Loucy (cell line): ENCODE measurements around the gene TSPEAR.
"Not testable (repeated sequence)": the region's sequence is repeated elsewhere in the genome, so short reads cannot be mapped to it uniquely, and the experiment has no call there.

Experiments
- H2AFZ ChIP-seq: fragments of 200-600 bp; sonication (generic); 2 replicates; pipeline ENCODE4 v1.6.0; 2016; ENCODE audit warnings: antibody characterized with exemption, mild to moderate bottlenecking, low read length, moderate library complexity
- H3F3A ChIP-seq: fragments of 200-600 bp; 2 replicates; pipeline ENCODE4 v1.6.0; 2016; ENCODE audit warnings: antibody characterized with exemption, low read depth, mild to moderate bottlenecking
- H3K27me3 ChIP-seq: fragments of 200-600 bp; sonication (generic); 2 replicates; pipeline ENCODE4 v1.6.1; 2014; ENCODE audit warnings: low read length, mild to moderate bottlenecking; ENCODE audit not compliant: insufficient read depth, poor library complexity, severe bottlenecking
- H3K36me3 ChIP-seq: fragments of 200-600 bp; sonication (generic); 2 replicates; pipeline ENCODE4 v1.6.1; 2016; ENCODE audit warnings: low read length; ENCODE audit not compliant: insufficient read depth
- H3K4me1 ChIP-seq: fragments of 200-600 bp; sonication (generic); 2 replicates; pipeline ENCODE4 v1.5.1; 2014; ENCODE audit warnings: low read length, mild to moderate bottlenecking; ENCODE audit not compliant: insufficient read depth, poor library complexity, severe bottlenecking
- H3K4me2 ChIP-seq: fragments of 200-600 bp; sonication (generic); 2 replicates; pipeline ENCODE4 v1.6.0; 2014; ENCODE audit warnings: antibody characterized with exemption, low read length, low read depth, mild to moderate bottlenecking; ENCODE audit not compliant: poor library complexity, severe bottlenecking
- H3K4me3 ChIP-seq: fragments of 200-600 bp; sonication (generic); 2 replicates; pipeline ENCODE4 v1.5.1; 2014; ENCODE audit warnings: low read length, mild to moderate bottlenecking, mixed read lengths; ENCODE audit not compliant: poor library complexity, severe bottlenecking
- H3K79me2 ChIP-seq: fragments of 200-600 bp; sonication (generic); 2 replicates; pipeline ENCODE4 v1.6.1; 2014; ENCODE audit warnings: low read length; ENCODE audit not compliant: insufficient read depth
- H3K9ac ChIP-seq: fragments of 200-600 bp; sonication (generic); 2 replicates; pipeline ENCODE4 v1.6.0; 2014; ENCODE audit warnings: mild to moderate bottlenecking, low read depth, low read length, moderate library complexity; ENCODE audit not compliant: poor library complexity, severe bottlenecking
- H3K9me2 ChIP-seq: fragments of 200-600 bp; sonication (generic); replicated peaks from 2 replicates; pipeline ENCODE4 v1.6.1; 2016; ENCODE audit warnings: low read depth, low read length, mixed read lengths
- H3K9me3 ChIP-seq: fragments of 200-600 bp; sonication (generic); 2 replicates; pipeline ENCODE4 v1.6.1; 2014; ENCODE audit warnings: mild to moderate bottlenecking, antibody characterized with exemption, low read length, low read depth; ENCODE audit not compliant: insufficient read depth
- H4K20me1 ChIP-seq: fragments of 200-600 bp; sonication (generic); 2 replicates; pipeline ENCODE4 v1.6.0; 2014; ENCODE audit warnings: antibody characterized with exemption, low read length, mild to moderate bottlenecking; ENCODE audit not compliant: insufficient read depth, poor library complexity, severe bottlenecking
- CTCF ChIP-seq: fragments of 200-600 bp; sonication (generic); conservative IDR thresholded peaks from 2 replicates; pipeline ENCODE4 v1.5.1; 2014; ENCODE audit warnings: mild to moderate bottlenecking, antibody characterized with exemption, low read length
- EZH2phosphoT487 ChIP-seq: fragments of 200-600 bp; IDR thresholded peaks from 2 replicates; pipeline ENCODE4 v1.6.1; 2018; ENCODE audit warnings: antibody characterized with exemption, mild to moderate bottlenecking, moderate library complexity, borderline replicate concordance

Gene TSPEAR

GRCh38 chr21:44643741-44644310, 67.5 kb downstream of the TSPEAR start:
- Histone ChIP-seq H3K27me3 (no peaks in the 10 kb centered on the region), H2AFZ (no peak overlapping the region), H3K4me1 (no peaks in the 10 kb centered on the region), H3K9me3 (peaks cover 16% of the 10 kb centered on the region; the same call in 1 of the 2 replicates), H3K4me2 (no peak overlapping the region), H3K9ac (no peak overlapping the region), H3F3A (no peaks in the 10 kb centered on the region), H3K79me2 (no peaks in the 10 kb centered on the region), H3K36me3 (no peaks in the 10 kb centered on the region), H3K4me3 (no peak overlapping the region), H3K9me2 (no peaks in the 10 kb centered on the region), H4K20me1 (no peaks in the 10 kb centered on the region)
- TF ChIP-seq CTCF = no peak
- TF ChIP-seq EZH2phosphoT487 = no peak

DNA sequence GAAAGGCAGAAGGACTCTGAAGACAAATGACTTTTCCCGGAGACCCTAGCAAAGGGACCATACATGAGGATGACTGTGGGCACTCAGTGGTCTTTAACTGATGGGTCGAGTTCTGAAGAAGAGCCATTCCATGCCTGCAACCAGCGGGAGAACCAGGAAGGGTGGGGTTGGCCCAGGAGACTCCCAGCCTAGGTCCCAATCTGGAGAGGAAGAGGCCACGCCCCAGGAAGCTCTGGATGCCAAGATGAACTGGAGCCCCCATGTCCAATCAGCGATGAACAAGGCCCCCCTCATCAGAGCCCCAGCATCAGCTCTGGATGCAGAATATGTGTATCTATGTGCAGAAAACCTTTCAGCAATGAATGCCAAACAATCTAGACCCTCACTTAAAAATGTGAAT, 70.6 kb downstream of the TSPEAR start:
- Histone ChIP-seq H3K9me3 (peaks cover 16% of the 10 kb centered on the region; the same call in 1 of the 2 replicates), H3K79me2 (no peaks in the 10 kb centered on the region)

GRCh38 chr21:44639331-44639655, 72.1 kb downstream of the TSPEAR start:
- H3F3A ChIP-seq = no peaks in the 10 kb centered on the region
- no peaks in the 10 kb centered on the region for H4K20me1 ChIP-seq
- H3K27me3 ChIP-seq = no peaks in the 10 kb centered on the region
- H3K9ac ChIP-seq = no peak overlapping the region
- no peak overlapping the region for H2AFZ ChIP-seq
- H3K4me1 ChIP-seq = no peaks in the 10 kb centered on the region
- no peak overlapping the region for H3K4me3 ChIP-seq
- no peaks in the 10 kb centered on the region for H3K9me2 ChIP-seq
- H3K4me2 ChIP-seq = no peak overlapping the region
- no peaks in the 10 kb centered on the region for H3K36me3 ChIP-seq
- peaks cover 10% of the 10 kb centered on the region; the same call in 1 of the 2 replicates for H3K9me3 ChIP-seq
- TF ChIP-seq CTCF (no peak), EZH2phosphoT487 (no peak)
- H3K79me2 ChIP-seq = no peaks in the 10 kb centered on the region

More for the DNA sequence above, 70.6 kb downstream of the TSPEAR start:
- H4K20me1 ChIP-seq = no peaks in the 10 kb centered on the region
- H3K9me2 ChIP-seq = no peaks in the 10 kb centered on the region
- H3K36me3 ChIP-seq = no peaks in the 10 kb centered on the region
- H3K4me3 ChIP-seq = no peak overlapping the region
- H3K27me3 ChIP-seq = no peaks in the 10 kb centered on the region
- H3F3A ChIP-seq = no peaks in the 10 kb centered on the region
- TF ChIP-seq CTCF = no peak
- no peak for TF ChIP-seq EZH2phosphoT487
- no peak overlapping the region for H2AFZ ChIP-seq
- no peak overlapping the region for H3K4me2 ChIP-seq
- no peak overlapping the region for H3K9ac ChIP-seq
- H3K4me1 ChIP-seq = no peaks in the 10 kb centered on the region

DNA sequence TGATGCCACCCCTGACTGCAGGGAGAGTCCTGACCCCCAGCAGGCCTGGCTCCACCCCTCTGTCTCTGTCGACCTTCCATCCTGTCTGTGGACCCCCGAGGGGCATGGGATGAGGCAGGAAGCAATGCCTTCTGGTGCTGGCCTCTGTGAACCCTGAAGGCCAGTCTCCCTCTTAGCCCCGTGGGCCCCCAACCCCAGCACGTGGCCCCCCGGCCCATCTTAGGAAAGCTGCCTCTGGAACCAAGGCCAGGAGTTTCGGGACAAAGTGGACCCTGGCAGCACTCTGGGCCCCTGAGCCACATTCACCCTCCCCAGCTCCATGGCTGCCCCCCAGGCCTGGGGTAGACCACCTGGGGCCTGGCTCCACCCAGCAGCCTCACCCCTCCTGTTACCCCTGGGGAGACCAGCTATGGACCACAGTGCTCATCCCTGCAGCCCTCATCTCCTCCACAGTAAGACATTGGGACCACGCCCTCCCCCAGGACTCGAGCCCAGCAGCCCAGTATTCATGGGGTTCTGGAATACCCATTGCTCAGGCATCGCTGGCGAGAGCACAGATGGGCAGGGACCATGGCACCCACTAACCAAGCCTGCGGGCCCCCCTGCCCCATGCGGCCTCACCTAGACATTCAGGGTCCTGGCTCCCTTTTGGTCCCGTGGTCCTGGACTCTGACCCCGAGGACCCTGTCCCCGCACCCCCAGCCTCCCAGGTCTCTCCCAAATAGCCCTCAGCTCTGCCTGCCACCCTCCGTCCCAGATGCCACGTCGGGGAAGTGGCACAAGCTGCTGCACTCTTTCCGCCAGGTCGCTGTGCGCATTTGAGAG, 72.7 kb downstream of the TSPEAR start:
- H3F3A ChIP-seq, H4K20me1 ChIP-seq, H3K9ac ChIP-seq, H3K79me2 ChIP-seq, H3K4me1 ChIP-seq, H3K27me3 ChIP-seq, H3K36me3 ChIP-seq, H3K4me2 ChIP-seq, H3K4me3 ChIP-seq, H3K9me3 ChIP-seq, H2AFZ ChIP-seq, H3K9me2 ChIP-seq: not testable (repeated sequence)

GRCh38 chr21:44637851-44638348, 73.5 kb downstream of the TSPEAR start:
- H3K4me3 ChIP-seq, H3K9me3 ChIP-seq, H3F3A ChIP-seq, H3K4me1 ChIP-seq, H3K27me3 ChIP-seq, H4K20me1 ChIP-seq, H2AFZ ChIP-seq, H3K9me2 ChIP-seq, H3K9ac ChIP-seq, H3K79me2 ChIP-seq, H3K36me3 ChIP-seq, H3K4me2 ChIP-seq: not testable (repeated sequence)
